Fibroblast of lung (primary cell): Measurements from ENCODE around the gene DCLRE1A. TPM values are rescaled to one million over a fixed set of nuclear protein-coding genes. Genes with fewer than 3 reads are reported as not detected.

Experiments used
- DNase-seq, 2 donors: peaks; one replicate each; pipeline versions ENCODE4 v3.0.0 to v3.0.0-alpha.2; 2010; ENCODE audit warnings: low read depth in 2 of 2
- H2AFZ ChIP-seq: 2 replicates; pipeline ENCODE4 v1.5.1; 2012; ENCODE audit warnings: low read length, control low read depth, inconsistent platforms
- H3K27ac ChIP-seq: 2 replicates; pipeline ENCODE4 v1.5.1; 2011; ENCODE audit warnings: low read length, control low read depth; ENCODE audit not compliant: insufficient read depth
- H3K27me3 ChIP-seq: 2 replicates; pipeline ENCODE4 v1.5.1; 2011; ENCODE audit warnings: mild to moderate bottlenecking, low read length; ENCODE audit not compliant: control insufficient read depth, insufficient read depth
- H3K36me3 ChIP-seq: 2 replicates; pipeline ENCODE4 v1.5.1; 2011; ENCODE audit warnings: low read length; ENCODE audit not compliant: control insufficient read depth, insufficient read depth
- H3K4me1 ChIP-seq: 2 replicates; pipeline ENCODE4 v1.5.1; 2011; ENCODE audit warnings: low read length; ENCODE audit not compliant: control insufficient read depth, insufficient read depth; ENCODE audit errors: extremely low read depth
- H3K4me2 ChIP-seq: 2 replicates; pipeline ENCODE4 v1.5.1; 2011; ENCODE audit warnings: low read length, control low read depth; ENCODE audit not compliant: insufficient read depth; ENCODE audit errors: extremely low read depth
- H3K4me3 ChIP-seq, 4 experiments: fragments of 200-600 bp in 1 of 4; sonication (generic) in 1 of 4; replicated peaks in 1 of 4; 2 replicates each; pipeline ENCODE4 v1.5.1; 2011 to 2016; ENCODE audit warnings: low read length in 4 of 4, low read depth in 3 of 4, mild to moderate bottlenecking in 3 of 4, control low read depth in 2 of 4, inconsistent platforms in 1 of 4, mixed read lengths in 1 of 4; ENCODE audit not compliant: insufficient read depth in 1 of 4; ENCODE audit errors: control extremely low read depth in 1 of 4
- H3K79me2 ChIP-seq: 2 replicates; pipeline ENCODE4 v1.5.1; 2012; ENCODE audit warnings: mild to moderate bottlenecking, low read length, inconsistent platforms; ENCODE audit not compliant: control insufficient read depth, insufficient read depth
- H3K9ac ChIP-seq: 2 replicates; pipeline ENCODE4 v1.5.1; 2011; ENCODE audit warnings: mild to moderate bottlenecking, low read length, control low read depth; ENCODE audit not compliant: insufficient read depth
- H3K9me3 ChIP-seq: 2 replicates; pipeline ENCODE4 v1.5.1; 2012; ENCODE audit warnings: low read depth, low read length; ENCODE audit not compliant: control insufficient read depth, insufficient read depth
- H4K20me1 ChIP-seq: 2 replicates; pipeline ENCODE4 v1.5.1; 2011; ENCODE audit warnings: low read length; ENCODE audit not compliant: control insufficient read depth, insufficient read depth; ENCODE audit errors: extremely low read depth
- EZH2 ChIP-seq: IDR thresholded peaks from 2 replicates; pipeline ENCODE4 v1.5.1; 2012; ENCODE audit warnings: low read length, control low read depth, mild to moderate bottlenecking; ENCODE audit errors: missing control alignments
- polyA plus RNA-seq, 2 donors: library from polyadenylated mRNA; depleted of rRNA in 1 of 2; stranded (reverse) in 1 of 2; unstranded in 1 of 2; fragments of >200 nt; gene quantifications; 2 replicates each; pipeline ENCODE4 v1.2.1, GENCODE V29; 2011 to 2012; ENCODE audit warnings: missing spikeins in 1 of 2
- total RNA-seq: library from RNA; depleted of rRNA; stranded (reverse); fragments of >200 nt; gene quantifications from 2 replicates; pipeline ENCODE4 v1.2.1, GENCODE V29; 2014
- TF ChIP-seq, protein P1 (sequence below), 2 donors: IDR thresholded peaks in 1 of 2; conservative IDR thresholded peaks in 1 of 2; 1 replicate in 1 of 2; 2 replicates in 1 of 2; pipeline ENCODE4 v1.5.1; 2011 to 2012; ENCODE audit warnings: low read length in 2 of 2, control low read depth in 1 of 2, inconsistent platforms in 1 of 2, low read depth in 1 of 2, mild to moderate bottlenecking in 1 of 2

The DCLRE1A gene
- total and polyA plus RNA-seq, 2 donors (not counting 1 experiment from before 2014, with no cell fraction given), result 5.2 to 9.4 TPM

DNA sequence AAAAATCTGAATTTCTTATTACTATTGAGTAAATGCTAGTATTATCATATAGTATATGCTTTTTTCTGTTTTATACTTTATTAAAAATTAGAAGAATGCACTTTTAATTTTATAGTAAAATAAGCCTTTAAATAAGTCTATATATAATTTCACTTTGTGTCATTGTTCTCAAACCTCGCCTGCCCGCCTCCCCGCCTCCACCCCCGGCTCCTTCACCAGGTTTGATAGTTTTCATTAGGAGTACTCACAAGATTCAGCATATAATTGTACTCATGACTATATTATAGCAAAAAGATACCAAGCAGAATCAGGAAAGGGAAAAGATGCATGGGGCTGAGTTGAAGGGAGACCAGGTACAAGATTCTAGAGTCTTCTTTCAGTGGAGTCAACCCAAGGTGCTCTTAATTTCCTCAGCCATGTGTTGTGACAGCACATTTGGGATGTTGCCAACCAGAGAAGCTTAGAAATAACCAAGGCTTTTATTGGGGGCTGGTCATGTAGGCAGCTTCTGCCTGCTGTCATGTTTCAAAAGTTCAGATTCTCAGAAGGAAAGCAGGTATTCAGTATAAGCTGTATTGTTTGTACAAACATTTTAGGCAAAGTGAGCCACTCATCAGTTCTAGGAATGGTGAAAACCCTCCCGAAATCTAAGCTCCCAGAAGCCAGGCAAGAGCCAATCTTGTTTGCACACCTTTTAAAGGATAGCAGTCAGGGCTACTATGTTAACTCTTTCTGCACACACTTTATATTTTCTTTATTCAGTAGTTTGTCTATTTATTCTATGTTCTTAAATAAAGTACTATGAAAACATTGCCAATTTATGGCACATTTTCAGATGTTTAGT lies 12.9 kb upstream of the DCLRE1A start:
- DNase-seq, result no peak
- H3K36me3 ChIP-seq, result no peaks in the 10 kb centered on the region
- H3K9me3 ChIP-seq, result no peaks in the 10 kb centered on the region
- H4K20me1 ChIP-seq, result no peaks in the 10 kb centered on the region
- no peaks in the 10 kb centered on the region for H3K4me1 ChIP-seq
- TF ChIP-seq, protein P1, sequence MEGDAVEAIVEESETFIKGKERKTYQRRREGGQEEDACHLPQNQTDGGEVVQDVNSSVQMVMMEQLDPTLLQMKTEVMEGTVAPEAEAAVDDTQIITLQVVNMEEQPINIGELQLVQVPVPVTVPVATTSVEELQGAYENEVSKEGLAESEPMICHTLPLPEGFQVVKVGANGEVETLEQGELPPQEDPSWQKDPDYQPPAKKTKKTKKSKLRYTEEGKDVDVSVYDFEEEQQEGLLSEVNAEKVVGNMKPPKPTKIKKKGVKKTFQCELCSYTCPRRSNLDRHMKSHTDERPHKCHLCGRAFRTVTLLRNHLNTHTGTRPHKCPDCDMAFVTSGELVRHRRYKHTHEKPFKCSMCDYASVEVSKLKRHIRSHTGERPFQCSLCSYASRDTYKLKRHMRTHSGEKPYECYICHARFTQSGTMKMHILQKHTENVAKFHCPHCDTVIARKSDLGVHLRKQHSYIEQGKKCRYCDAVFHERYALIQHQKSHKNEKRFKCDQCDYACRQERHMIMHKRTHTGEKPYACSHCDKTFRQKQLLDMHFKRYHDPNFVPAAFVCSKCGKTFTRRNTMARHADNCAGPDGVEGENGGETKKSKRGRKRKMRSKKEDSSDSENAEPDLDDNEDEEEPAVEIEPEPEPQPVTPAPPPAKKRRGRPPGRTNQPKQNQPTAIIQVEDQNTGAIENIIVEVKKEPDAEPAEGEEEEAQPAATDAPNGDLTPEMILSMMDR (conservative IDR thresholded peaks at IDR 0.05 in 1 of 2, IDR thresholded peaks at IDR 0.05 in 1 of 2; ENCODE audit: low read depth in 1 of 2, low read length in 2 of 2), result no peak
- no peak for TF ChIP-seq EZH2
- no peak overlapping the region for H2AFZ ChIP-seq
- H3K79me2 ChIP-seq, result peaks cover 1% of the 10 kb centered on the region
- no peaks in the 10 kb centered on the region for H3K27me3 ChIP-seq
- no peak overlapping the region for H3K27ac ChIP-seq
- H3K4me3 ChIP-seq, result no peak overlapping the region
- H3K9ac ChIP-seq, result no peak overlapping the region
- no peak overlapping the region for H3K4me2 ChIP-seq

DNA sequence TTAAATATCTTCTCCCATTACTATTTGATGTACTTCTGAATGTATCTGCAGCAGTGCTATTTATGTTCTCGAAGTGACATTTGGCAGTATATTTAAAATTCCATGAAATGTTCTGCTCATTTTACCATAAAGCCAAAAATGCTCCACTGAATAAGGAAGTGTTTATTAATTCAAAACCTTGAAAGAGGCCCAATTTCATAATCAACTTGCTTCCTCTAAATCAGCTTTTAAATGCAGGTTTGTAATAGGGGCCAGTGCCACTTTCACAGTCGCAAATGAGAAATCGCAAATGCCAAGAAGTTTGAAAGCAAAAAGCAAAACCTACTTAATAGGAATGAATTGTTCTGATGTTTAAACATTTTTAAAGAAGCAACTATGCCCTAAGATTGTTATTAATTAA lies 12.0 kb upstream of the DCLRE1A start:
- H3K9me3 ChIP-seq, result no peaks in the 10 kb centered on the region
- H3K27me3 ChIP-seq, result no peaks in the 10 kb centered on the region
- no peak overlapping the region for H3K4me2 ChIP-seq
- DNase-seq, result no peak
- TF ChIP-seq EZH2, result no peak
- TF ChIP-seq, protein P1 (conservative IDR thresholded peaks at IDR 0.05 in 1 of 2, IDR thresholded peaks at IDR 0.05 in 1 of 2; ENCODE audit: low read depth in 1 of 2, low read length in 2 of 2), result no peak
- H3K4me1 ChIP-seq, result no peaks in the 10 kb centered on the region
- H4K20me1 ChIP-seq, result no peaks in the 10 kb centered on the region
- no peak overlapping the region for H3K9ac ChIP-seq
- H3K36me3 ChIP-seq, result peaks cover under 1% of the 10 kb centered on the region
- H3K27ac ChIP-seq, result no peak overlapping the region
- no peak overlapping the region for H3K4me3 ChIP-seq
- H3K79me2 ChIP-seq, result peaks cover 1% of the 10 kb centered on the region
- no peak overlapping the region for H2AFZ ChIP-seq

GRCh38 chr10:113859261-113859660 lies 5.4 kb upstream of the DCLRE1A start:
- Histone ChIP-seq H3K9ac (no peak overlapping the region), H3K9me3 (no peaks in the 10 kb centered on the region), H3K27ac (no peak overlapping the region), H4K20me1 (no peaks in the 10 kb centered on the region), H3K4me2 (no peak overlapping the region), H3K79me2 (peaks cover 35% of the 10 kb centered on the region), H3K4me1 (peaks cover 2% of the 10 kb centered on the region), H3K27me3 (no peaks in the 10 kb centered on the region), H3K4me3 (no peak overlapping the region), H2AFZ (no peak overlapping the region), H3K36me3 (peaks cover 4% of the 10 kb centered on the region)
- TF ChIP-seq EZH2, result no peak
- no peak for DNase-seq
